WERI-Rb-1 (cell line): ENCODE data around the gene TRABD2B.

Experiments used
- DNase-seq: peaks from one replicate; pipeline ENCODE4 v3.0.0-alpha.2; 2020
- H3K27ac ChIP-seq: fragments of 250-450 bp; sonication (Bioruptor Pico); 2 replicates; pipeline ENCODE4 v1.5.1; 2020; ENCODE audit warnings: mild to moderate bottlenecking, moderate library complexity
- H3K27me3 ChIP-seq: fragments of 250-450 bp; sonication (Bioruptor Pico); 2 replicates; pipeline ENCODE4 v1.5.1; 2021; ENCODE audit warnings: mild to moderate bottlenecking, low read depth, moderate library complexity; ENCODE audit not compliant: insufficient read depth, severe bottlenecking
- H3K36me3 ChIP-seq: fragments of 250-450 bp; sonication (Bioruptor Pico); 2 replicates; pipeline ENCODE4 v1.5.1; 2020; ENCODE audit warnings: mild to moderate bottlenecking, moderate library complexity
- H3K4me3 ChIP-seq: 2 replicates; pipeline ENCODE4 v1.5.1; 2011; ENCODE audit warnings: low read depth, mild to moderate bottlenecking, control low read depth, low read length
- H3K9me3 ChIP-seq: fragments of 250-450 bp; sonication (Bioruptor Pico); 2 replicates; pipeline ENCODE4 v1.5.1; 2021; ENCODE audit warnings: mild to moderate bottlenecking, moderate library complexity; ENCODE audit not compliant: severe bottlenecking
- TF ChIP-seq, protein P1 (sequence below): IDR thresholded peaks from 2 replicates; pipeline ENCODE4 v1.5.1; 2011; ENCODE audit warnings: low read depth, mild to moderate bottlenecking, control low read depth, inconsistent platforms, low read length

TRABD2B gene

DNA sequence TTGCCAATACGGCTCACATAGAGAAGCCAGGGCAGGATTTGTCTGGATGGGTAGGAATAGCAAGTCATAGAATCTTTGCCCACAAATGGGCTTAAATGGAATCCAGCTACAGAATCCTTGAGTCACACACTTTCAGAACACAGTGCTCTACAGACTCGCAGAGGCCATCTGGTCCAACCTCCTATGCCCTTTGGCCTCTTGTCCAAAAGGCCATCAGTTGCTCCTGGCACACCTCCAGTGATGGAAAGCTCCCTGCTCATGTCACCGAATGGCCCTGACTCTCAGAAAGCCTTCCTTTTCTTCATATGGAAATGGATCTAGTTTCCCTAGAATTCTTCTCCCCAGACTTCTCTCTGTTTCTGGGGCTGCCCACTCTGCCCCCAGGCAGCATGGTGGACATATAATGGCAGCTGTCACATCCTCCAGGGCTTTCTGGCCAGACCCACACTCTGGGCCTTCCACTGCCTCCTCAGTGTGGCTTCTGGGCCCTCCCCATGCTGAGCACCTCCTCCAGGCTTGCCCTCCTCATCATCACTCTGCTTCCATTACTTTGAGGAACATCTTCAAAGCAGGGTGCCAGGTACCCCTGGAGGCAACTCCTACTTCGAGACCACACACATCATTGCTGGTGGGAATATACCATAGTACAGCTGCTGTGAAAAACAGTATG lies 33.6 kb upstream of the TRABD2B start:
- DNase-seq: no peak
- no peaks in the 10 kb centered on the region for H3K27me3 ChIP-seq
- no peak overlapping the region for H3K27ac ChIP-seq
- no peak overlapping the region for H3K4me3 ChIP-seq
- TF ChIP-seq, protein P1, sequence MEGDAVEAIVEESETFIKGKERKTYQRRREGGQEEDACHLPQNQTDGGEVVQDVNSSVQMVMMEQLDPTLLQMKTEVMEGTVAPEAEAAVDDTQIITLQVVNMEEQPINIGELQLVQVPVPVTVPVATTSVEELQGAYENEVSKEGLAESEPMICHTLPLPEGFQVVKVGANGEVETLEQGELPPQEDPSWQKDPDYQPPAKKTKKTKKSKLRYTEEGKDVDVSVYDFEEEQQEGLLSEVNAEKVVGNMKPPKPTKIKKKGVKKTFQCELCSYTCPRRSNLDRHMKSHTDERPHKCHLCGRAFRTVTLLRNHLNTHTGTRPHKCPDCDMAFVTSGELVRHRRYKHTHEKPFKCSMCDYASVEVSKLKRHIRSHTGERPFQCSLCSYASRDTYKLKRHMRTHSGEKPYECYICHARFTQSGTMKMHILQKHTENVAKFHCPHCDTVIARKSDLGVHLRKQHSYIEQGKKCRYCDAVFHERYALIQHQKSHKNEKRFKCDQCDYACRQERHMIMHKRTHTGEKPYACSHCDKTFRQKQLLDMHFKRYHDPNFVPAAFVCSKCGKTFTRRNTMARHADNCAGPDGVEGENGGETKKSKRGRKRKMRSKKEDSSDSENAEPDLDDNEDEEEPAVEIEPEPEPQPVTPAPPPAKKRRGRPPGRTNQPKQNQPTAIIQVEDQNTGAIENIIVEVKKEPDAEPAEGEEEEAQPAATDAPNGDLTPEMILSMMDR: no peak
- H3K9me3 ChIP-seq: no peaks in the 10 kb centered on the region
- H3K36me3 ChIP-seq: no peaks in the 10 kb centered on the region

DNA sequence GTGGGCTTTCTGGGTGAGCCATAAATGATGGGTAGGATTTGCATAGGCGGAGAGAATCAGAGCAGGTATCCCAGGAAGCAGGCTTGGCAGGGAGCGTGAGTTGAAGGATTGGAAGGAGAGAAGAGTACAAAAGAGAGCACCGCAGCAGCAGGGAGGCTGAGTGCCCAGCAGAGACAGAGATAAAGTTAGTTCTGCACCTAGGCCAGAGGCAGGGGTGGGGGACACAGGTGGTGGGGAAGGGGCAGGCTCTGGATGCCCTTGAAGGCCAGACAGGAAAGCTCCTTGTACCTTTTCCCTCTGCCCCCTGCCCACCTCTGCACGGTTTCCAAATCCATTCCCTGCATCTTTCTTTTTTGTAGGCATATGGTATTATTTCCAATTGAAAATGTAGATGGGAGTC lies 33.0 kb upstream of the TRABD2B start:
- H3K27me3 ChIP-seq: no peaks in the 10 kb centered on the region
- DNase-seq: no peak
- TF ChIP-seq, protein P1: no peak
- H3K9me3 ChIP-seq: no peaks in the 10 kb centered on the region
- H3K27ac ChIP-seq: no peak overlapping the region
- no peaks in the 10 kb centered on the region for H3K36me3 ChIP-seq
- H3K4me3 ChIP-seq: no peak overlapping the region

DNA sequence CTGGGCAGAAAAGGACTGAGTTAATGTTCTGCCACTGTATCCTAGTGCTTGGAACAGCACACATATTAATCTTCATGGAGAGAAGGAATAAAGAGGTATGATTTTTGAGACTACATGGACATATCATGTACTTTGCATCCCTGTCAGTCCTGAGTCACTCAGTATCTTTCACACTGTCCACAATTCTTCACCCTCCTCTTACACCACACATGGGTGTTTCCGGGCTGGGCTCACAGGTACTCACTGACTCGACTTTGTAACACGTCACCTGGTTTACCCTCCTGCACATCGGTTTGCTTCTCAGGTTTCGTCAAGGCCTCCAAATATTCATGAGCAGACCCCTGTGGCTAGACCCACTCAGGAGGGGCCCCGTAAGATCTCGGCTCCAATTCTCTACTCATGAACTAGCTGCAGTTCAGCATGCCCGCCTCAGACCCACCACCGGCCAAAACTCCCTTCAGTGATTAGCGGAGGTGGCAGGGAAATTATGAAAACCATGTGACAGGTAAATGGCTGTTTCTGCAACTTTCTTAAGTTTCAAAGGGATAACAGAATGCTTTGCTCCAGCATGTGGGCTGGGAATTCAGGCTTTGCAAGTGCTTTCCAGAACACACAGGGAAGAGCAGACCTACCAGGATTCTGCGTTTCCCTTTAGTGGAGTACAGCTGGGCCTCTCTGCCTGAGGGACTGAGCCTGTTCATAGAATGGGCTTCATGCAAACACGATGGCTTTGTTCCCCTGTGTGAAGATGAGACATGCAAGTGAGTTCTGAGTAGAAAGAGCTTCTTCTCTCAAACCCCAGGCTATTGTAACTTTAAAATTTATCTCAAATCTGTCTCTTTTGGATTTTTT lies 31.3 kb upstream of the TRABD2B start:
- no peak for DNase-seq
- TF ChIP-seq, protein P1: no peak
- Histone ChIP-seq H3K27me3 (no peaks in the 10 kb centered on the region), H3K4me3 (no peak overlapping the region), H3K9me3 (no peaks in the 10 kb centered on the region), H3K27ac (no peak overlapping the region), H3K36me3 (no peaks in the 10 kb centered on the region)

DNA sequence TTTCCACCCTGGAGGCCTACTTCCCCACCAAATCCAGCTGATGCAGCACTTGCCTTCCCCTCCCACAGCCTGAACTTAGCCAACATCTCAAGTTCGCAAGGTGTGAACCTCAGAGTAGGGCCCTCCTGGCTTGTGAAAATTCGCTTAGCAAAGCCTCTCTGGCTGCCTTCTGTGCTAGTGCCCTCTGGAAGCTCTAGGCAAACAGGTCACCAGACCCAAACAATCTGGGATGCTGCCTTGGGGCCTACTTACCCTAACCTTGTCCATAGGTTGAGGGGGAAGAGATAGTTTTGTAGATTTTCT lies 30.3 kb upstream of the TRABD2B start:
- no peak overlapping the region for H3K27ac ChIP-seq
- no peaks in the 10 kb centered on the region for H3K36me3 ChIP-seq
- H3K4me3 ChIP-seq: no peak overlapping the region
- no peaks in the 10 kb centered on the region for H3K27me3 ChIP-seq
- H3K9me3 ChIP-seq: no peaks in the 10 kb centered on the region
- TF ChIP-seq, protein P1: no peak
- no peak for DNase-seq

DNA sequence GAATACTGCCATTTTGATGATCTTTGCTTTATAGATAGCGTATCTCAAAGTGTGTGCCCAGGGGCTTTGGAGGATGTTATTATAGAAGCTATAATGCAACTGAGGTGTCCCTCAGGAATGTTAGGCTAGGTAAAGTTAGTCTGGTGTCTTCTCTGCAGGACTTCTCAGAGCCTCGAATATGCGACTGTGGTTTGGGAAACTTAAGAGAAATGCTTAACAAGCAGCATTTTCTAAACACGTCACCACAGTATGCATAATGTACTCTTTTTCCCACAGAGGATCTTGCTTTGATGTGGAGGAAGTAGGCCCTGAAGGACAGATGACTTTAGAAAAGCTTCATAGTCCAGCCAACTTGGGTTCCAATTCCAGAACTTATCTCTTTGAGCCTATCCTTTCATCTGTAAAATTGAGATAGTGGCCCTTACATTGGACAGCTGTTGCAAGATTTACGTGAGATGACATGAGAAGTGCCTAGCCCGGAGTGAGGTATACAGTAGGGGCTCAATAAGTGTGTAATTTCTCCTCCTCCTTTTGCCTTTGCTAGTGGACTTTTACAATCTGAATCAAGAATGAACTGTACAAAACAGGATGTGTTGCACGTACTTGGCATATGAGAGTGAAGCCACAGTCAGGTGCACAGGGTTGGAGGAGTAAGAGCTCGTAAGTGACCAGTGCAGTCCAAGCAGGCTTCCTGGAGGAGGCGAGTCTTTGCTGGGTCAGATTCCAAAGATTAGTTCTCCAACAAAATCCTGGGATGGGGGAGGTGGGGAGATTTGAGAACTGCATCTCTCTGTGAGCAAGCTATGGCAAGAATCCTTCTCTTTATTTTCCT lies 29.7 kb upstream of the TRABD2B start:
- no peak for DNase-seq
- Histone ChIP-seq H3K36me3 (no peaks in the 10 kb centered on the region), H3K27me3 (no peaks in the 10 kb centered on the region), H3K4me3 (no peak overlapping the region), H3K27ac (no peak overlapping the region), H3K9me3 (no peaks in the 10 kb centered on the region)
- TF ChIP-seq, protein P1: no peak
